Breast epithelium (tissue), 3 donors: ENCODE results near the gene TPK1.

Experiments used
- POLR2A ChIP-seq: fragments of 450-650 bp; IDR thresholded peaks from one replicate; pipeline ENCODE4 v1.6.1; 2016; ENCODE audit warnings: antibody characterized with exemption, mild to moderate bottlenecking, moderate library complexity
- POLR2AphosphoS5 ChIP-seq, 3 donors: sonication (generic); formaldehyde crosslinking; IDR thresholded peaks; one replicate each; pipeline ENCODE4 v1.6.1; 2017; ENCODE audit warnings: antibody characterized with exemption in 3 of 3
- TF ChIP-seq, protein P1 (sequence below), 3 donors: fragments of 450-650 bp; IDR thresholded peaks; one replicate each; pipeline ENCODE4 v1.5.1; 2016 to 2017; ENCODE audit warnings: antibody characterized with exemption in 3 of 3, mild to moderate bottlenecking in 3 of 3, moderate library complexity in 3 of 3

DNA sequence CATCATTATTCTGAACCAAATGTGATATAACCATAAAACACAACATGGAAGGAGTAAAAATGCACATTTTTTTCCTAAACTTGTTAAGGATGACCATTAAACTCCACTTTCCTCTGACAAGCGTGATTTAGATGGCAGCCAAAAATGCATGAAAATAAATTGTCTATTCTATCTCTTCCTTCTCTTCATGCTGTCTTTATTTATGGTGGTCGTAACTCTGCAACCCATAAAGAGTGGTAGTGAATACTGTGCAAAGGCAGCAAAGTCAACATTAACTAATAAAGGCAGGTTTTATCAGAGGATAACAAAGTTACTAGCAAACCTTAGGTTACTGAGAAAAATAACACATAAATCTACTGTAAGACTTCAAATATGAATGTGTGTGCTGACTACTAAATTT lies 106.6 kb downstream of the TPK1 start:
- no peak for TF ChIP-seq POLR2AphosphoS5 (IDR thresholded peaks at IDR 0.05)
- TF ChIP-seq, protein P1, sequence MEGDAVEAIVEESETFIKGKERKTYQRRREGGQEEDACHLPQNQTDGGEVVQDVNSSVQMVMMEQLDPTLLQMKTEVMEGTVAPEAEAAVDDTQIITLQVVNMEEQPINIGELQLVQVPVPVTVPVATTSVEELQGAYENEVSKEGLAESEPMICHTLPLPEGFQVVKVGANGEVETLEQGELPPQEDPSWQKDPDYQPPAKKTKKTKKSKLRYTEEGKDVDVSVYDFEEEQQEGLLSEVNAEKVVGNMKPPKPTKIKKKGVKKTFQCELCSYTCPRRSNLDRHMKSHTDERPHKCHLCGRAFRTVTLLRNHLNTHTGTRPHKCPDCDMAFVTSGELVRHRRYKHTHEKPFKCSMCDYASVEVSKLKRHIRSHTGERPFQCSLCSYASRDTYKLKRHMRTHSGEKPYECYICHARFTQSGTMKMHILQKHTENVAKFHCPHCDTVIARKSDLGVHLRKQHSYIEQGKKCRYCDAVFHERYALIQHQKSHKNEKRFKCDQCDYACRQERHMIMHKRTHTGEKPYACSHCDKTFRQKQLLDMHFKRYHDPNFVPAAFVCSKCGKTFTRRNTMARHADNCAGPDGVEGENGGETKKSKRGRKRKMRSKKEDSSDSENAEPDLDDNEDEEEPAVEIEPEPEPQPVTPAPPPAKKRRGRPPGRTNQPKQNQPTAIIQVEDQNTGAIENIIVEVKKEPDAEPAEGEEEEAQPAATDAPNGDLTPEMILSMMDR (IDR thresholded peaks at IDR 0.05), result no peak
- TF ChIP-seq POLR2A, result no peak
